H1 (cell line): Measurements from ENCODE around the gene CDX2. TPM values are rescaled to one million over a fixed set of nuclear protein-coding genes. Genes with fewer than 3 reads are reported as not detected.

Source experiments
- CTCF ChIA-PET: fragments of 300-600 bp; sonication (Branson Sonifier 250); formaldehyde crosslinking; loops from one replicate; lab custom pipeline; 2021; ENCODE audit not compliant: partially characterized antibody; lab: Charles Lee
- POLR2A ChIA-PET: fragments of 300-600 bp; sonication (Branson Sonifier 250); formaldehyde crosslinking; loops from one replicate; lab custom pipeline; 2021; ENCODE audit warnings: inconsistent platforms; ENCODE audit not compliant: partially characterized antibody; lab: Charles Lee
- DNase-seq, 2 experiments: peaks; one replicate each; pipeline versions ENCODE4 v3.0.0 to v3.0.0-alpha.2; 2010 to 2022; ENCODE audit warnings: low spot score in 2 of 2, low read depth in 1 of 2, mixed read lengths in 1 of 2
- FAIRE-seq: peaks from 2 replicates; lab custom pipeline; 2011; peaks lifted over from hg19 to GRCh38; lab: Jason Lieb, UNC
- H2AFZ ChIP-seq: 2 replicates; pipeline ENCODE4 v1.8.1; 2012; ENCODE audit warnings: low read length, inconsistent platforms
- H2AK5ac ChIP-seq: 2 replicates; pipeline ENCODE4 v1.6.1; 2013; ENCODE audit warnings: low read depth, low read length
- H2BK120ac ChIP-seq: replicated peaks from 2 replicates; pipeline ENCODE3; 2013; ENCODE audit warnings: low read depth, low read length, inconsistent platforms
- H2BK12ac ChIP-seq: 2 replicates; pipeline ENCODE4 v1.6.1; 2013; ENCODE audit warnings: low read depth, low read length
- H2BK15ac ChIP-seq: 2 replicates; pipeline ENCODE4 v1.6.1; 2013; ENCODE audit warnings: low read length
- H2BK20ac ChIP-seq: 2 replicates; pipeline ENCODE4 v1.6.1; 2013; ENCODE audit warnings: low read length
- H2BK5ac ChIP-seq: 2 replicates; pipeline ENCODE4 v1.6.1; 2013; ENCODE audit warnings: low read depth, low read length
- H3K14ac ChIP-seq: 2 replicates; pipeline ENCODE4 v1.6.1; 2013; ENCODE audit warnings: inconsistent platforms; ENCODE audit not compliant: insufficient read length
- H3K18ac ChIP-seq: 2 replicates; pipeline ENCODE4 v1.6.1; 2013; ENCODE audit warnings: low read length; ENCODE audit errors: extremely low read depth
- H3K23ac ChIP-seq: 2 replicates; pipeline ENCODE4 v1.6.1; 2013; ENCODE audit warnings: inconsistent platforms; ENCODE audit not compliant: insufficient read length
- H3K23me2 ChIP-seq: 2 replicates; pipeline ENCODE4 v1.6.1; 2013; ENCODE audit warnings: low read depth, low read length
- H3K27ac ChIP-seq: 2 replicates; pipeline ENCODE4 v1.6.1; 2011; ENCODE audit warnings: low read depth, low read length, inconsistent platforms
- H3K27me3 ChIP-seq, 4 experiments: replicated peaks in 1 of 4; 1 replicate in 1 of 4; 2 replicates in 3 of 4; pipeline versions ENCODE4 v1.6.1 to v1.8.1; 2011 to 2013; ENCODE audit warnings: low read length in 3 of 4, mild to moderate bottlenecking in 3 of 4, inconsistent platforms in 2 of 4, mixed read lengths in 2 of 4, moderate library complexity in 1 of 4; ENCODE audit not compliant: control insufficient read depth in 3 of 4, insufficient read depth in 3 of 4; ENCODE audit errors: extremely low read depth in 1 of 4
- H3K36me3 ChIP-seq, 4 experiments: 2 replicates each; pipeline versions ENCODE4 v1.6.1 to v1.8.1; 2011 to 2013; ENCODE audit warnings: mild to moderate bottlenecking in 4 of 4, low read length in 3 of 4, moderate library complexity in 2 of 4, control low read depth in 1 of 4, inconsistent platforms in 1 of 4; ENCODE audit not compliant: insufficient read depth in 4 of 4, control insufficient read depth in 2 of 4
- H3K4ac ChIP-seq: replicated peaks from 2 replicates; pipeline ENCODE3; 2013; ENCODE audit warnings: low read length, low read depth, mixed read lengths, inconsistent platforms; ENCODE audit not compliant: insufficient read length
- H3K4me1 ChIP-seq, 4 experiments: replicated peaks in 1 of 4; 1 replicate in 1 of 4; 2 replicates in 3 of 4; pipeline versions ENCODE4 v1.6.1 to v1.8.1; 2011 to 2013; ENCODE audit warnings: low read length in 3 of 4, inconsistent platforms in 2 of 4, mixed read lengths in 1 of 4; ENCODE audit not compliant: insufficient read depth in 4 of 4, control insufficient read depth in 3 of 4
- H3K4me2 ChIP-seq, 2 experiments: 2 replicates each; pipeline versions ENCODE4 v1.6.1 to v1.8.1; 2011 to 2013; ENCODE audit warnings: low read depth in 2 of 2, low read length in 2 of 2, control low read depth in 1 of 2, inconsistent platforms in 1 of 2, mild to moderate bottlenecking in 1 of 2; ENCODE audit not compliant: insufficient read depth in 1 of 2
- H3K4me3 ChIP-seq, 4 experiments: fragments of 200-600, 300-600 bp in 1 of 4; sonication (generic), shearing (Covaris generic), sonication (Bioruptor Twin) in 1 of 4; 2 replicates each; pipeline versions ENCODE4 v1.5.1 to v1.8.1; 2011 to 2016; ENCODE audit warnings: low read length in 4 of 4, low read depth in 3 of 4, control low read depth in 2 of 4, inconsistent platforms in 2 of 4, mild to moderate bottlenecking in 2 of 4, mixed read lengths in 1 of 4, moderate library complexity in 1 of 4; ENCODE audit not compliant: insufficient read depth in 2 of 4; ENCODE audit errors: extremely low read depth in 1 of 4
- H3K56ac ChIP-seq: replicated peaks from 2 replicates; pipeline ENCODE3; 2013; ENCODE audit warnings: low read depth, mild to moderate bottlenecking, mixed read lengths, low read length, inconsistent platforms; ENCODE audit not compliant: insufficient read length
- H3K79me1 ChIP-seq: 2 replicates; pipeline ENCODE4 v1.6.1; 2013; ENCODE audit warnings: low read depth, low read length, control low read depth
- H3K79me2 ChIP-seq, 2 experiments: 2 replicates each; pipeline versions ENCODE4 v1.6.1 to v1.8.1; 2012 to 2013; ENCODE audit warnings: low read length in 2 of 2, mild to moderate bottlenecking in 2 of 2, inconsistent platforms in 1 of 2; ENCODE audit not compliant: insufficient read depth in 2 of 2, control insufficient read depth in 1 of 2
- H3K9ac ChIP-seq, 4 experiments: replicated peaks in 1 of 4; 1 replicate in 1 of 4; 2 replicates in 3 of 4; pipeline versions ENCODE4 v1.6.1 to v1.8.1; 2011 to 2013; ENCODE audit warnings: low read depth in 3 of 4, low read length in 3 of 4, control low read depth in 2 of 4, mild to moderate bottlenecking in 2 of 4, moderate library complexity in 2 of 4, inconsistent platforms in 1 of 4; ENCODE audit errors: extremely low read depth in 1 of 4
- H3K9me3 ChIP-seq, 2 experiments: 2 replicates each; pipeline versions ENCODE4 v1.6.1 to v1.8.1; 2012 to 2013; ENCODE audit warnings: mild to moderate bottlenecking in 2 of 2, moderate library complexity in 2 of 2, control low read depth in 1 of 2, inconsistent platforms in 1 of 2, low read depth in 1 of 2, low read length in 1 of 2, mixed read lengths in 1 of 2; ENCODE audit not compliant: insufficient read depth in 2 of 2
- H4K20me1 ChIP-seq, 2 experiments: replicated peaks in 1 of 2; 2 replicates each; pipeline versions ENCODE3 to v1.8.1; 2011 to 2013; ENCODE audit warnings: inconsistent platforms in 2 of 2, low read length in 2 of 2, mild to moderate bottlenecking in 1 of 2; ENCODE audit not compliant: insufficient read depth in 2 of 2, control insufficient read depth in 1 of 2
- H4K5ac ChIP-seq: 2 replicates; pipeline ENCODE4 v1.6.1; 2013; ENCODE audit warnings: low read length, low read depth, mixed read lengths, inconsistent platforms; ENCODE audit not compliant: insufficient read length
- H4K8ac ChIP-seq: 2 replicates; pipeline ENCODE4 v1.8.0; 2013; ENCODE audit warnings: mild to moderate bottlenecking, moderate library complexity, low read length, inconsistent platforms; ENCODE audit not compliant: insufficient read depth; ENCODE audit errors: extremely low read depth
- H4K91ac ChIP-seq: replicated peaks from 2 replicates; pipeline ENCODE3; 2013; ENCODE audit warnings: low read length, mixed read lengths, inconsistent platforms; ENCODE audit not compliant: insufficient read length
- CHD1 ChIP-seq: IDR thresholded peaks from 2 replicates; pipeline ENCODE4 v1.6.1; 2012; ENCODE audit warnings: low read depth, low read length, improper control_type of control experiment
- POLR2A ChIP-seq, 2 experiments: IDR thresholded peaks; 1 replicate in 1 of 2; 2 replicates in 1 of 2; pipeline ENCODE4 v1.6.1; 2011; ENCODE audit warnings: low read depth in 2 of 2, low read length in 2 of 2, mild to moderate bottlenecking in 2 of 2; ENCODE audit errors: control extremely low read depth in 1 of 2
- RAD21 ChIP-seq, 2 experiments: IDR thresholded peaks in 1 of 2; conservative IDR thresholded peaks in 1 of 2; 2 replicates each; pipeline ENCODE4 v1.6.1; 2011; ENCODE audit warnings: low read depth in 2 of 2, low read length in 2 of 2, improper control_type of control experiment in 1 of 2, inconsistent platforms in 1 of 2, mild to moderate bottlenecking in 1 of 2, moderate library complexity in 1 of 2
- SAP30 ChIP-seq: fragments of 300-600 bp; sonication (generic); IDR thresholded peaks from 2 replicates; pipeline ENCODE4 v1.7.1; 2012; ENCODE audit warnings: low read length, moderate library complexity, mild to moderate bottlenecking, inconsistent platforms; ENCODE audit not compliant: insufficient read depth, insufficient replicate concordance
- SP2 ChIP-seq: IDR thresholded peaks from 2 replicates; pipeline ENCODE4 v1.6.1; 2012; ENCODE audit warnings: mild to moderate bottlenecking, low read length, inconsistent platforms
- ZNF274 ChIP-seq: IDR thresholded peaks from 2 replicates; pipeline ENCODE4 v1.7.0; 2012; ENCODE audit warnings: low read length, borderline replicate concordance; ENCODE audit errors: extremely low read depth
- WGBS, 2 experiments: shearing (Covaris generic) in 1 of 2; methylation state at CpG; one replicate each; pipeline versions ENCODE4 v1.1.6 to v1.1.7; 2013 to 2015; ENCODE audit warnings: low lambda C conversion rate in 2 of 2, mixed read lengths in 2 of 2, inconsistent platforms in 1 of 2, low coverage in 1 of 2, missing lambda C conversion rate in 1 of 2; ENCODE audit not compliant: insufficient replicate concordance in 2 of 2, insufficient coverage in 1 of 2, insufficient read length in 1 of 2; ENCODE audit errors: extremely low coverage in 1 of 2, missing lambda C conversion rate in 1 of 2; 5-methylcytosine and 5-hydroxymethylcytosine counted together
- polyA plus RNA-seq, 7 experiments: library from polyadenylated mRNA; depleted of rRNA in 3 of 7; stranded (reverse) in 5 of 7; unstranded in 2 of 7; fragments of >200 nt in 5 of 7; fragments of 200-250 nt in 2 of 7; gene quantifications; 1 replicate in 5 of 7; 2 replicates in 1 of 7; 4 replicates in 1 of 7; pipeline versions ENCODE4 v1.2.1 to v1.2.3, GENCODE V29; 2011 to 2013; ENCODE audit warnings: missing spikeins in 2 of 7, mixed read lengths in 2 of 7
- total RNA-seq: library from RNA; stranded (reverse); fragmentation: NEBNext Ultra II Directional; extraction: Animal tissue kit (Norgen Biotek cat#: 25700); gene quantifications from 2 replicates; pipeline ENCODE4 v1.2.1, GENCODE V29; 2021
- TF ChIP-seq, protein P1 (sequence below): IDR thresholded peaks from 2 replicates; pipeline ENCODE4 v1.6.1; 2012; ENCODE audit warnings: inconsistent platforms
- TF ChIP-seq, protein P2 (sequence below), 3 experiments: IDR thresholded peaks; 1 replicate in 2 of 3; 2 replicates in 1 of 3; pipeline versions ENCODE4 v1.5.1 to v1.6.1; 2011; ENCODE audit warnings: low read length in 3 of 3, mild to moderate bottlenecking in 3 of 3, inconsistent platforms in 2 of 3, low read depth in 1 of 3, moderate library complexity in 1 of 3; ENCODE audit not compliant: insufficient read depth in 1 of 3; ENCODE audit errors: control extremely low read depth in 1 of 3

Gene CDX2
- total and polyA plus RNA-seq, 2 of the 8 experiments (the other 6 are each of a cell fraction or from before 2014, with no cell fraction given): 0.09 TPM; not detected in 1

- Histone ChIP-seq H3K4me2 (no peak overlapping the region), H3K9me3 (no peaks in the 10 kb centered on the region), H4K5ac (no peak overlapping the region), H3K4ac (no peak overlapping the region), H4K91ac (no peak overlapping the region), H3K4me1 (peaks cover 0 to 8% (median 5%) of the 10 kb centered on the region in 4 experiments; a peak in 4 of 7 replicates), H3K79me1 (no peaks in the 10 kb centered on the region), H3K36me3 (no peaks in the 10 kb centered on the region), H4K8ac (no peak overlapping the region), H4K20me1 (no peaks in the 10 kb centered on the region), H2BK5ac (no peak overlapping the region), H3K56ac (no peak overlapping the region), H3K27ac (no peak overlapping the region), H3K79me2 (no peaks in the 10 kb centered on the region), H2AK5ac (no peak overlapping the region), H3K23me2 (no peaks in the 10 kb centered on the region), H3K23ac (no peak overlapping the region), H2BK20ac (no peak overlapping the region), H3K27me3 (no peaks in the 10 kb centered on the region)
- FAIRE-seq: peak; percentile 85
- DNase-seq: peak in 1 of 2 experiments; percentile 64
- CTCF ChIA-PET: interaction anchor here (0.7 to 3.0 kb wide), 10 partner anchors 12 to 190 kb away, joined by 3 to 19 read pairs (median 3); no protein-coding TSS in a partner anchor
- 37% methylated on average over 7 of the region's 7 CpGs; no CpG with 5 or more reads in 1 of the 2 experiments for WGBS, 2 experiments
- POLR2A ChIA-PET: no interaction called here
- TF ChIP-seq SAP30 (no peak), SP2 (no peak), CHD1 (no peak), POLR2A (IDR thresholded peaks at IDR 0.05; ENCODE audit: control extremely low read depth in 1 of 2, low read depth in 2 of 2, low read length in 2 of 2) (no peak), RAD21 (IDR thresholded peaks at IDR 0.05 in 1 of 2, conservative IDR thresholded peaks at IDR 0.05 in 1 of 2; ENCODE audit: low read depth in 2 of 2, low read length in 2 of 2) (peak; percentile 74 to 80), ZNF274 (no peak)
- TF ChIP-seq, protein P1, sequence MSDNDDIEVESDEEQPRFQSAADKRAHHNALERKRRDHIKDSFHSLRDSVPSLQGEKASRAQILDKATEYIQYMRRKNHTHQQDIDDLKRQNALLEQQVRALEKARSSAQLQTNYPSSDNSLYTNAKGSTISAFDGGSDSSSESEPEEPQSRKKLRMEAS: peak; percentile 27; the same call in 1 of the 2 replicates
- TF ChIP-seq, protein P2, sequence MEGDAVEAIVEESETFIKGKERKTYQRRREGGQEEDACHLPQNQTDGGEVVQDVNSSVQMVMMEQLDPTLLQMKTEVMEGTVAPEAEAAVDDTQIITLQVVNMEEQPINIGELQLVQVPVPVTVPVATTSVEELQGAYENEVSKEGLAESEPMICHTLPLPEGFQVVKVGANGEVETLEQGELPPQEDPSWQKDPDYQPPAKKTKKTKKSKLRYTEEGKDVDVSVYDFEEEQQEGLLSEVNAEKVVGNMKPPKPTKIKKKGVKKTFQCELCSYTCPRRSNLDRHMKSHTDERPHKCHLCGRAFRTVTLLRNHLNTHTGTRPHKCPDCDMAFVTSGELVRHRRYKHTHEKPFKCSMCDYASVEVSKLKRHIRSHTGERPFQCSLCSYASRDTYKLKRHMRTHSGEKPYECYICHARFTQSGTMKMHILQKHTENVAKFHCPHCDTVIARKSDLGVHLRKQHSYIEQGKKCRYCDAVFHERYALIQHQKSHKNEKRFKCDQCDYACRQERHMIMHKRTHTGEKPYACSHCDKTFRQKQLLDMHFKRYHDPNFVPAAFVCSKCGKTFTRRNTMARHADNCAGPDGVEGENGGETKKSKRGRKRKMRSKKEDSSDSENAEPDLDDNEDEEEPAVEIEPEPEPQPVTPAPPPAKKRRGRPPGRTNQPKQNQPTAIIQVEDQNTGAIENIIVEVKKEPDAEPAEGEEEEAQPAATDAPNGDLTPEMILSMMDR (IDR thresholded peaks at IDR 0.05; ENCODE audit: control extremely low read depth in 1 of 3, insufficient read depth in 1 of 3, low read depth in 1 of 3, low read length in 3 of 3): peak; percentile 51 to 68 (median 67)
- TF ChIP-seq, all 59 proteins: peak for 3
- no peak overlapping the region for H3K9ac ChIP-seq
- H3K14ac ChIP-seq: no peak overlapping the region
- no peak overlapping the region for H2BK12ac ChIP-seq
- no peak overlapping the region for H2AFZ ChIP-seq
- no peak overlapping the region for H3K18ac ChIP-seq
- H2BK15ac ChIP-seq: no peak overlapping the region
- H2BK120ac ChIP-seq: no peak overlapping the region
- H3K4me3 ChIP-seq: no peak overlapping the region
Observed at GRCh38 chr13:27997904-27998522, 28.9 kb upstream of the CDX2 start.
